HS-5 (cell line): ENCODE results near the gene MUC5B.

ENCODE experiments used
- DNase-seq: peaks from one replicate; pipeline ENCODE4 v3.0.0-alpha.2; 2012; ENCODE audit warnings: low read depth

Gene MUC5B

DNA sequence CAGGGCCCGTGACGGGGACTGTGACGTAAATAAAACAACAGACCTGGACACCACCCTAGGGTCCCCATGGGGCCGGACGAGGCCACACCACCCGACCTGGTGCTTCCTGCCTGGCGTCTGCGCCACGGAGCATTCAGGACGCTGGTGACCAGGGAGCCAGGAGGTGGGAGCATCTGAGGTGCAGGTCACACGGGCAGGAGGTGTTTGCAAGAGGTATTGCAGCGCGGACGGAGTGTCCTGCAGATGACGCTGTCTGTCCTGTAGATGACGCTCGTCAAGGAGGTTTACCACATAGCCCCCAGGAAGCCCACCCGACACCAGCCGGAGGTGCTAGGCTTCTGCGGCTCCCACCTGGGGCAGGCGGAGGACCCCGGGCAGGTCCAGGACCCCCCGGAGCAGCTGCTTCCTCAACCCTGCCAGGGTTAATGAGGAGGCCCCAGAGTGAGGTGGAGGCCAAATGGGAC lies 986 bp upstream of the MUC5B start:
- no peak for DNase-seq

- DNase-seq = no peak
Measured at GRCh38 chr11:1223346-1224110, 662 bp downstream of the MUC5B start.

DNA sequence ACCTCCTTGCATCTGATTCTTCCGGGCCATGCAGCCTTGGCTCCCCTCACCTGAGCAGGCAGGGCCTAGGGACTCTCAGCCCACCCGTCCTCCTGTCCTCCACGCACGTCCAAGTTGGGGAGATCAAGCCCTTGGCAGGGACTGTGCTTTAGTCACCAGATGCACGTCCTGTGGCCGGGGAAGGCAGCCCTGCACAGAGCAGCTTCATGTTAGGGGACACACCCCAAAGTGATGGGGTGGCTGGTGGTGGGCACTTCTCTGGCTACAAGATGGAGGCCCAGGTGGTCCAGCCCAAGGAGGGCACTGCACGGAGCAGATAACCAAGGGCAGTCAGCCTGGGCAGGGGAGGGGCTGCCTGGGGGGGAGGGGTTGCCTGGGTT lies 1.2 kb downstream of the MUC5B start:
- DNase-seq = no peak

- no peak for DNase-seq
Measured at GRCh38 chr11:1224491-1225385, 1.9 kb downstream of the MUC5B start.

DNA sequence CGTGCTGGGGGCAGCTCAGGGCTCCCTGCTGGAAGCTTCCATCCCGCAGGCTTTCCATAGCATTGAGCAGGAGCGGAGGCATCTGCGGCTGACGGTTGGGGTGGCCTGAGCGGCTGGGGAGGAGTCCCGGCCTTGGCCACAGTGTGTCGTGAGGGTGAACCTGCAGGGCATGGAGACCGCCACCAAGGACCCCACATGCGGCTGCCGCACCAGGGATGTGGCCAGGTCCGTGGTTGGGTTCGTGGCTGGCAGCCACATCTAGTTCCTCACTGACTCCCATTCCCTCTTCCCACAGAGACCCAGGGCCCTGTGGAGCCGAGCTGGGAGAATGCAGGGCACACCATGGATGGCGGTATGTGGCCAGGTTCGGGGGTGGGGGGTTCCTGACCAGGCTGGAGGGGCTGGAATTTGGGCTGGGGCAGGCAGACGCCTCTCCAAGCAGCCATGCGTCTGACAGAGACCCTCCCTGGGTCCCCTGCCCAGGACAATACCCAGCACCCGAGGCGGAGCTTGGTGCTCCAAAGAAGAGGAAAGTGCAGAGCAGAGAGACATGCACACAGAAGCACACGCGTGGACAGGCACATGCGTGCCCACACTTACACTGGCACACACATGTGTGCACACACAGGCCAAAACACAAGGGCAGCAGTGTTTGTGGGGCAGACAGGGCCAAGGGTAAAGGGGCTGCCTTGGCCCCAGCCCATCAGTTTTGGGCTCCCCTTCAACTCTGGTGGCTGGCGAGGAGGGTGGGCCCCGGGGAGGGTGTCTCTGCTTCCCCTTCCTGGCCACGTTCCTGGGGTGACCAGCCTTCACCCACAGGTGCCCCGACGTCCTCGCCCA lies 2.7 kb downstream of the MUC5B start:
- no peak for DNase-seq

- no peak for DNase-seq
Measured at GRCh38 chr11:1226226-1226985, 3.5 kb downstream of the MUC5B start.

GRCh38 chr11:1226986-1227550 lies 4.2 kb downstream of the MUC5B start:
- no peak for DNase-seq

GRCh38 chr11:1227551-1228100 lies 4.8 kb downstream of the MUC5B start:
- DNase-seq = no peak

DNA sequence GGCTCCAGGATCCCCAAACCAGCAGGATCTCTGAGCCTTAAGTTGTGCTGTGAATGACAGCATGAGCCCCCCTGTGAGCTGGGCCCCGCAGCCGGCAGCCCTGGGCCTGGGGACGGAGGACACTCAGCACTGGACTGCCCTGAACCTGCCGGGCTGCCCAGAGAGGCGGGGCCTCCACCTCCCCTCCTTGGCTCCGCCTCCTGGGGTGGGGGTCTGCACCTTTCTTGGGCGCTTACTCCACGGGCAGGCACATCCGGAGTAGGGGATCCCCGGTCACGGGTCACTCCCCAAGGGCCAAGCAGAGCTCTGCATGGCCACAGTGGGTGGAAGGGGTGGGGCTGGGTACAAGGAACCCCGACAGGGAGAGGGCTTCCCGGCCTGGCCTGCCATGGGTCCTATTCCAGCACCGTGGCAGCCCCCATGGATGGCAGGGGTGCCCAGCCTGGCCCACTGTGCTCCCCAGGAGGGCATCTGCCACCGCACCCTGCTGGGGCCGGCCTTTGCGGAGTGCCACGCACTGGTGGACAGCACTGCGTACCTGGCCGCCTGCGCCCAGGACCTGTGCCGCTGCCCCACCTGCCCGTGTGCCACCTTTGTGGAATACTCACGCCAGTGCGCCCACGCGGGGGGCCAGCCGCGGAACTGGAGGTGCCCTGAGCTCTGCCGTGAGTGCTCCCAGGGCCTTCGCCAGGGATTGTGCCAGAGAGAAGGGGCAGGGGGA lies 5.4 kb downstream of the MUC5B start:
- DNase-seq = no peak

DNA sequence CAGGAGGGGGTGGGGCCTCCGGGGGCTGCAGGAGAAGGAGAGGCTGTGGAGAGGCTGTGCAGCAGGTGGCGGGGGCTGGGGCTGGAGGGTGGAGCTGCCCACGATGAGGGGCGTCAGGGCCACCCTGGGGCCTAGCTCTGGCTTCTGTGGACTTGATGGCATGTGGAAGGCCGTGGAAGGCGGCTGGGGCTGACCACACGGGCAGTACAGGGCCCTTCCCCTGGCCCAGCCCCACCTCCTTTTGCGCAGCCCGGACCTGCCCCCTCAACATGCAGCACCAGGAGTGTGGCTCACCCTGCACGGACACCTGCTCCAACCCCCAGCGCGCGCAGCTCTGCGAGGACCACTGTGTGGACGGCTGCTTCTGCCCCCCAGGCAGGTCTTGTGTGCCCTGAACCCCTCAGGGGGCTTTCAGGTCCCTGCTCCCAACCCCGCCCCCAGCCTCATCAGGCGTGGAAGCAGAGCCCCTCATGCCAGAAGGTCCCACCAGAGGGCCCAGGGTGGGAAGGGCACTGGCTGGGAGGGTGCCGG lies 6.1 kb downstream of the MUC5B start:
- DNase-seq = no peak

DNA sequence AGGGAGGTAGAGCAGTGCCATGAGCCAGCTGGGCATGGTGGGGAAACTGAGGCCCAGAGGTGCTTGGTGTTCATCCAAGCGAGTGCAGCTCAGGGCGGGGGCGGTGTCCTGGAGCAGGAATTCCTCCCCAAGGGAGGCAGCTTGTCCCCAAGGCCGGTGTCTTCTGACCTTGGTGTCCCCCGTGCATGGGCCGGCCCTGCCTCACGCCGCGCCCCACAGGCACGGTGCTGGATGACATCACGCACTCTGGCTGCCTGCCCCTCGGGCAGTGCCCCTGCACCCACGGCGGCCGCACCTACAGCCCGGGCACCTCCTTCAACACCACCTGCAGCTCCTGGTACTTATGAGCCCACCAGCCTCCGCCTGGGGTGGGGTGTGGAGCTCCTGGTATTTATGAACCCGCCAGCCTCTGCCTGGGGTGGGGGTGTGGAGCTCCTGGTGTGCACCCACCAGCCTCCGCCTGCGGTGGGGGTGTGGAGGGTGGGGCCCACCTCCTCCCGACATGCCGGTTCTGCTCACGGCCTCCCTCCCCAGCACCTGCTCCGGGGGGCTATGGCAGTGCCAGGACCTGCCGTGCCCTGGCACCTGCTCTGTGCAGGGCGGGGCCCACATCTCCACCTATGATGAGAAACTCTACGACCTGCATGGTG lies 6.7 kb downstream of the MUC5B start:
- DNase-seq = no peak

DNA sequence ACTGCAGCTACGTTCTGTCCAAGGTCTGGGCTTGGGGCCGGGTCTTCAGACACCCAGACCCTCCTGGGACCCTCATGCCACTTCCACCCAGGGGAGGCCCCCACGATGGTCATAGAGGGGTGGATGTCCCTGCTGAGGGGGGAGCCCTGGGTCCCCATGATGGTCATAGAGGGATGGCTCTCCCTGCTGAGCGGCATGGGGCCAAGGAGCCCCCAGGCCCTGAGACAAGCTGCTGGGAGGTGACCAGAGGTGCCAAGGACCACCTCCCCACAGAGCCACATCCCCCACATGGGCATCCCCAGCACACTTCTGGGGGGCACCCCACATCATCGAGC lies 7.2 kb downstream of the MUC5B start:
- DNase-seq = no peak

GRCh38 chr11:1230456-1231395 lies 7.9 kb downstream of the MUC5B start:
- DNase-seq = no peak

DNA sequence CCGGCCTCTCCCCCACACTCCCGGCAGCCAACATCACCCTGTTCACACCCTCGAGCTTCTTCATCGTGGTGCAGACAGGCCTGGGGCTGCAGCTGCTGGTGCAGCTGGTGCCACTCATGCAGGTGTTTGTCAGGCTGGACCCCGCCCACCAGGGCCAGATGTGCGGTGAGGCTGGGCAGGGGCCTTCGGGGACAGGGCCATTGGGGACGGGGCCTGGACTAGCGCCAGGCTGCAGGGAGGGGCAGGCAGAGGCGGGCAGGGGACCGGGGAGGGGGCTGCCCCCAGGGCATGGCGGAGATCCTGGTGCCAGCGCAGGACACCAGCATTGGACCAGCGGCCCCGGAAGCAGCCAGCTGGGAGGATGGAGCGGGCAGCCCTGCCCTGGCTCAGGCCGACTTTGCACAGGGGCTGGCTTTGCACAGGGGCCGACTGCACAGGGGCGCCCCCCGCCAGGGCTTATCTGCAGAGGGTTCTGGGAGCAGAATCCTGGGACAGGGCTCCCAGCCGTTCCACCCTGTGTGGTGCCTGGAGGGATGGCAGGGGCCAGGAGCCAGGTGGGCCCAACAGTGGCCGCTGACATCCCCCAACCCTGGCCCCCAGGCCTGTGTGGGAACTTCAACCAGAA lies 8.6 kb downstream of the MUC5B start:
- no peak for DNase-seq

DNA sequence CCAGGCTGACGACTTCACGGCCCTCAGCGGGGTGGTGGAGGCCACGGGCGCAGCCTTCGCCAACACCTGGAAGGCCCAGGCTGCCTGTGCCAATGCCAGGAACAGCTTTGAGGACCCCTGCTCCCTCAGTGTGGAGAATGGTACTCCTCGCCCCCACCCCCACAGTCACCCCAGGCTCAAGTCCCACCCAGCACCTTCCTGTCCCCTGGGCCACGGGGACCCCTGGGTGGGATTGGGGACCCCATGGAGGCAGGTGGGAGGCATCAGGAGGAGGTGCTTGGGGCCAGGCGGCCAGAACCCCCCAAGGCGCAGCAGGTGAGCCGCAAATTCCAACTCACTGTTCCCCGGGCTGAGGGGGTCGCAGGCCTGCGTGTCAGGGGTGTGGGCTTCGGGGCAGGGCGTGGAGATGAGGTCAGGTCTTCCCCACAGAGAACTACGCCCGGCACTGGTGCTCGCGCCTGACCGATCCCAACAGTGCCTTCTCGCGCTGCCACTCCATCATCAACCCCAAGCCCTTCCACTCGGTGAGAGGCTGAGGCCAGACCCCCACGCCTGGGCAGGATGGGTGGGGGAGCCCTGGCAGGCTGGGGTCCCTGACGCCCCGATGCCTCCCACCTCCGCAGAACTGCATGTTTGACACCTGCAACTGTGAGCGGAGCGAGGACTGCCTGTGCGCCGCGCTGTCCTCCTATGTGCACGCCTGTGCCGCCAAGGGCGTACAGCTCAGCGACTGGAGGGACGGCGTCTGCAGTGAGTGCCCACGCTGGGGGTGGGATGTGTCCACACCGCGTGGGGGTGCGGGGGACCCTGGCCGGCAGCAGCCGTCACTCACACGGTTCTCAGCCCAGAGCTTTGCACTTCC lies 9.4 kb downstream of the MUC5B start:
- no peak for DNase-seq

DNA sequence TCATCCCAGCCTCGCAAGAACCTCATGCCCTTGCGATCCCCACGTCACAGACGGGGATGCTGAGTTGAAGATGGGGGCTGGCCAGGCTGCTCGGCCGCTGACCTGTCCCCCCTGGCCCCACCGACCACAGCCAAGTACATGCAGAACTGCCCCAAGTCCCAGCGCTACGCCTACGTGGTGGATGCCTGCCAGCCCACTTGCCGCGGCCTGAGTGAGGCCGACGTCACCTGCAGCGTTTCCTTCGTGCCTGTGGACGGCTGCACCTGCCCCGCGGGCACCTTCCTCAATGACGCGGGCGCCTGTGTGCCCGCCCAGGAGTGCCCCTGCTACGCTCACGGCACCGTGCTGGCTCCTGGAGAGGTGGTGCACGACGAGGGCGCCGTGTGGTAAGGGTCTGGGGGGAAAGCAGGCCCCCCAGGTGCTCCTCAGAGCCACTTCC lies 10.0 kb downstream of the MUC5B start:
- no peak for DNase-seq
